Activated CD4-positive, alpha-beta T cell treated with anti-CD3 and anti-CD28 coated beads for 24 hours (primary cell): ENCODE measurements around the gene STK4.

Source experiments
- DNase-seq, 2 donors: peaks; one replicate each; pipeline ENCODE4 v3.0.0-alpha.2; 2020; ENCODE audit warnings: low read depth in 2 of 2

Gene STK4

DNA sequence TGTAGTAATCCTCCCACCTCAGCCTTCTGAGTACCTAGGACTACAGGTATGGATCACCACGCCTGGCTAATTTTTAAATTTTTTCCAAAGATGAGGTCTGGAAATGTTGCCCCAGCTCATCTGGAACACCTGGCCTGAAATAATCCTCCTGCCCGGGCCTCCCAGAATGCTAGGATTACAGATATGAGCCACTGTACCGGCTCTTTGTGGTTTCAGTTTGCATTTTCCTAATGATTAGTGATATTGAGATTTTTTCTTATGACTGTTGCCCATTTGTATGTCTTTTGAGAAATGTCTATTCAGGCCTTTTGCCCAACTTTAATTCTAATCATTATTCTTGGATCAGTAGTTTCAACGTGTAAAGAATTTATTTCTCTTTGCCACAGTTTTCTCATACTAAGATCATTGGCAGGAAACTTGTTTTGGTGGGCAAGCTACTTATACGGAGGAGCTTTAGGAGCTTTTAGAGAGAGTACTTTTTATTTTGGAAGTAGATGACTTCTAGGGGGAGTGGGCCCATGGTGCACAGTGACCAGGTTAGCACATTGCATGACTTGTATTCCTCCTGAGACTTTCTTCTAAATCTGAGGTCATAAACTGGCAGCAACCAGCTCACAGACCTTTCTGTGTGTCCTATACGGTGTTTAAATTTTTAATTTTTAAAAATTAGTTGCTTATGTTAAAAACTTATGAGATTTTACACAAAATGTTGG is 62.3 kb downstream of the STK4 start:
- DNase-seq: no peak

- DNase-seq: no peak
These were observed 63.6 kb downstream of the STK4 start for GRCh38 chr20:45029884-45030283.

DNA sequence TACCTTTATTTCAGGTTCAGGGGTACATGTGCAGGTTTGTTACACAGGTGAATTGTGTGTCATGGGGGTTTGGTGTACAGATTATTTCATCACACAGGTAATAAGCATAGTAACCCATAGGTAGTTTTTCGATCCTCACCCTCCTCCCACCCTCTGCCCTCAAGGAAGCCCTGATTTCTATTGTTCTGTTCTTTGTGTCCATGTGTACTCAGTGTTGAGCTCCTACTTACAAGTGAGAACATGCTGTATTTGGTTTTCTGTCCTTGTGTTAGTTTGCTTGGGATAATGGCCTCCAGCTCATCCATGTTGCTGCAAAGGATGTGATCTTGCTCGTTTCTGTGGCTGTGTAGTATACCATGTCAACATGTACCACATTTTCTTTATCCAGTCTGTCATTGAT is 66.0 kb downstream of the STK4 start:
- DNase-seq: no peak

- no peak for DNase-seq
These were observed 66.5 kb downstream of the STK4 start for GRCh38 chr20:45032781-45033180.

DNA sequence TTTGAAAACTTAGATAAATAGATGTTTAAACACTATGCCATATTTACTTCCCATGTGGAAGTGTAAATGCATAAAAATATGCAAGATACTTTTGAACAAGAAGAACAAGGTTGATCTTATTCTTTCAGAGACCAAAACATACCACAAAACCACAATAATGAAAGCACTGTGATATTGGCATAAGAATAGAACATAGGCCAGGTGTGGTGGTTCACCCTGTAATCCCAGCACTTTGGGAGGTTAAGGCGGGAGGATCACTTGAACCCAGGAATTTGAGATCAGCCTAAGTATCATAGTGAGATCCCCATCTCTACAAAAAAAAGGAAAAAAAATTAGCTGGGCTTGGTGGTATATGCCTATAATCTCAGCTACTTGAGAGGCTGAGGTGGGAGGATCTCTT is 68.1 kb downstream of the STK4 start:
- no peak for DNase-seq

GRCh38 chr20:45036044-45036755 is 69.9 kb downstream of the STK4 start:
- peak in 1 of 2 donors; percentile 28 for DNase-seq

GRCh38 chr20:45037050-45037449 is 70.7 kb downstream of the STK4 start:
- no peak for DNase-seq

- no peak for DNase-seq
These were observed 71.3 kb downstream of the STK4 start for GRCh38 chr20:45037635-45038034.

DNA sequence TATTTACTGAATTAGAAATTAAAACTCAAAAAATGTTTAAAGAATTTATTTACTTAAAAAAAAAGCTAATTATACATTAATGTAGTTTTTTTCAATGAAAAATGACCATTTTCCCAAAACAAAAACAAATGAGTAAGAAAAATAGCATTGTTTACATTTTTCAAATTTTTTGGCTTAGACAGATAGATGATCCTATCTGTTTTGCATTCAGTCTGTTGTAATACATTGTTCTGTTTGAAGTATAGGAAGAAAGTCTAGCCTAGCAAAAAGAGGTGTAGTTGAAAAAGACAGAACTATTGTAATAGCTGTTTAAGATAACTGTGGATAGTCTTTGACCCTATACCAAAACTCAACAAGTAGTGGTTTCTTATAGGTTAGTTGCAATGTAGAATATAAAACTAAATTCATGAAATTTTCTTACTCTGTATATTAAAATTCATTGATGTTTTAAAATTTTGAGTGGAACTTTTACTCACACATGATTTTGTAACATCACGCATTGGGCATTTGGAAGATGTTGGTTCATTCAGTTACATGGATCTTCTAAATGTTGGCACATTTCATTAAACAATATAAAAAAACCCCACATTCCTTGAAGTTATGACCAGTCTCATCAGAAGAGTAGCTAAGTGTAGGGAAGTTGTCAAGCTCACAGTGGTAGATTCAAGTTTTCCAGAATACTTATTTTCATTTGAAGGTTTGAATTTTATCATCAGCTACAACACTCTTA is 72.6 kb downstream of the STK4 start:
- no peak for DNase-seq

DNA sequence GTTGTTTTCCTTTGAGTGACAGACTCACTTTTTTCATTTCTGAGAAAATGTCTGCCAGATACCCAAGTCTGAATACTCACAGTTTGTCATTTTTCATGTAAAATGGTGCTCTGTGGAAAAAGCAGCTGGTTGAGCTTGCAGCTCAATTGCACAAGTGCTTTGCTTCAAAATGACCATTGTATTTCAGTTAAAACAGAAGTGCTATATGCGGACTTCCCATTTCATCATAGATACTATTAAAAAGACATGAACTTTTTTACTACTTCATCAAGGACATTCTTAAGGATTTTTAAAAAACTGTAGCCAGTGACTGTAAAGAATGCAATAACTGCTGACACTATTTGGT is 73.1 kb downstream of the STK4 start:
- no peak for DNase-seq

- DNase-seq: no peak
These were observed 75.4 kb downstream of the STK4 start for GRCh38 chr20:45041464-45042337.

- no peak for DNase-seq
These were observed 76.7 kb downstream of the STK4 start for GRCh38 chr20:45042978-45043377.

DNA sequence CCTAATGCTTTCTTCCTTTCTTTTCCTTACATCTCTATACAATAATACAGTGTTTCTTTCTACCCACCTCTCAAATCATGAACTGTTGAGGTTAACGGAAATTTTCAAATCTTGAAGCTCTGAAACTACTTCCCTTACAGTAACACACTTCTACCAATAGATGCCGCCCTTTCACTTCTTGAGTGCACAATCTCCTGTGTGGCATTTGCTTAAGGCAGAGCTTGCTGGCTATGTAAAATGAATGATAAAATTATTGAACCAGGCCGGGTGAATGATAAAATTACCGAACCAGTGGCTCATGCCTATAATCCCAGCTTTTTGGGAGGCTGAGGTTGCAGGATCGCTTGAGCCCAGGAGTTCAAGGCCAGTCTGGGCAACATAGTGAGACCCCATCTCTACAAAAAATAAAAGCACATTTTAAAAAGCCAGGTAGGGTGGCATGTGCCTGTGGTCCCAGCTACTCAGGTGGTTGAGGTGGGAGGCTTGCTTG is 77.8 kb downstream of the STK4 start:
- peak in 1 of 2 donors; percentile 35 for DNase-seq

DNA sequence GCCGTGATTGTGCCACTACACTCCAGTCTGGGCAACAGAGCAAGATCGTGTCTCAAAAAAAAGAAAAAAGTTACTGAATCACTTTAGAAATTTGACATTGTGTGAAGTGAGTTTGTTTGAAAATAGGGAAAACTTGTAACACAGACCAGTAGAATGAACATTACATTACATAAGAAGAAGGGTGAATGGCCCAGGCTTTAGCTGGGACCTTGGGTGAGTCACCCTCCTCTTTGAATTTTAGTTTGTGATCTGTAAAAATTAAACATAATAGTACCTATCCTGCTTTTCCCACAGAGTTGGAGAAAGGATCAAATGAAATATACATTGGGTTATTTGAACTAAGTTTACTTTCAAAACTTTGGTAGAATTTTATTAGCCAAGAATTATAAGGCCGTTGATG is 78.3 kb downstream of the STK4 start:
- no peak for DNase-seq

- no peak for DNase-seq
These were observed 81.3 kb downstream of the STK4 start for GRCh38 chr20:45047581-45048119.

DNA sequence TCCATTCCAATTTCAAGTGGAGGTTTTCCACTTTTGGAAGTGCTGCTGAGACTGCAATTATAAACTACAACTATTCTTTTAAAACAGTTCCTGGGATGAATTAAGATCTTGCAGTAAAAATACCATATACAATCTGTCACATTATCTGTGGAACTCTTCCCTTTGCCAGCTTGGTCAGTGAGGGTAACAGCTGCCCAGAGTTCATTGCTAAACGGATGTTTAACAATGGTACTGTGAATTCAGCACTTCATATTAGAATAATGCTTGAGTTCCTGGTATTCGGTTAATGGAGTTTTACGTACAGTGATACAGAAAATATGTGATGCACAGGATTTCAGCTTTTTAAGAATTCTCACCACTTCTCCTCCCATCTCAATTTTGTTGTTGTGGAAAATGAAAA is 83.1 kb downstream of the STK4 start:
- DNase-seq: no peak

DNA sequence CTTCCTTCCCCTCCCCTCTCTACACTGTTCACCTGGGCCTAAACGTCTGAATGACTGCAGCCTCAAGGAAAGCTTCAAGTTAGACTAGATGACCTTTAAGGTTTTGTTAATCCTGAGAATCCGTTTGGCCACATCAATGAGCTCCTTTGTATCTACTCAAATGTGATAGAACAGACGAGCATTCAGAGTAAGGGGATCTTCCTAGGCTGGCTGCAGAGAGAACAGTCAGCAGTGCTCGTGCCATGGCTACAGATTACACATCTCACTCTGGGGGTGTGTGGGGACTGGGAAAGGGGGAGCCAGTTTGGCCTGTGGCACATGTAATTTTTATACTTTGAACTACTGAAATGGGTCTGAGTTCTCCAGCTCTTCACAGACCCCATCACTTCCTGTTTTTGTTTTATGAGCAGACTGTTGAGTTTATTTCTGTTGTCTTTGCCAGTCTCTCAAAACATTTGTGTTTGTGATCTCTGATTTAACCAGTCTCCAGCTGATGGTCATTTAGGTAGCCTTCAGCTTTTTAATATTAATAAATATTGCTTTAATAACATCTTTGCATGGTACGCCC is 83.7 kb downstream of the STK4 start:
- no peak for DNase-seq

GRCh38 chr20:45051204-45052060 is 85.1 kb downstream of the STK4 start:
- no peak for DNase-seq

DNA sequence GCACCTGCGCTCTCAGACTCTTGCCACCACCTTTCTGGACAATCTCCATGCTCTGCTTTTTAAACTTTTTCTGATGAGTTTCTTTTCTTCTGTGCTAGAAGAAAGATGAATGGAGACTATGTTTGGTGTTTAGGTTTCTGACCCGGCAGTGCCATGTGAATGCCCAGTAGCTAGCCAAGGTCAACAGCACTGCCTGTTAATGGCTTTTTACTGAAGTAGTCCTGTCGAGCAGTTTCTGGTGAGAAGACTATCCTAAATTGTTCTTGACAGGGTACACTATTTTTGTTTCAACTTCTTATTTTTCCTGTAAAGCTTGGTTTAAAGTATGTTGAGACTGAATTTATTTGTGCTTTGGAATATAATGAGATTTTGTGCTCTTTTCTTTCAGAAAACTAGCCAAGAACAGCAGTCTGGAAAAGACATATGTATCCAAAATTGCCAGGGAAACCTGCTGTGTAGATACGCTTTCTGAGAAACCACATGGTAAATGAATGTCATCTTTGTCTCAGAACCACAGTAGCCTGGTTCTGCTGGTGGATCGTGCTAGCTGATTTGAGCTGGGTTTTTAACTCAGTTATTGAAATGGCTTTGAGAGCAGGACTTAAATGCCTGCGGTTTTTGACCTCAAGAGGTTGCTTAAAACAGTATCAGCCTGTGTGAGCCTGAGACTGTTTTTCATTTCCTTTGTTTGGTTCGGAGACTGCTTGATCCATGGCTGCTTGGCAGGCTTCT is 86.6 kb downstream of the STK4 start:
- no peak for DNase-seq
